ENCODE measurements around the gene RYR2.

DNA sequence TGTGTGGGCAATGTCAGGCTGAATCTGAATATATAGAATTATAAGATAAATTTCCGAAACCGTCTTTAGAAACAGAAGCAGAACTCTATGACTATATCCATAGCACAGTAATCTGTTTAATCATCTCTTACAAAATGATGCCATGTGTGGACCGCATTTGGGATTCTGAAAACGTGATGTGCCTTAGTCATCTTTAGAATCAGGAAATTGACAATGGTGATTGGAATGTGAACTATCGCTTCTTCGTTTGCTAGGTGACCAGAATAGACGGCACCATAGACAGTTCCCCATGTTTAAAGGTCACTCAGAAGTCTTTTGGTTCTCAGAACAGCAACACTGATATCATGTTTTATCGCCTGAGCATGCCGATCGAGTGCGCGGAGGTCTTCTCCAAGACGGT lies 548.4 kb downstream of the RYR2 start:
- TF ChIP-seq, protein P1, sequence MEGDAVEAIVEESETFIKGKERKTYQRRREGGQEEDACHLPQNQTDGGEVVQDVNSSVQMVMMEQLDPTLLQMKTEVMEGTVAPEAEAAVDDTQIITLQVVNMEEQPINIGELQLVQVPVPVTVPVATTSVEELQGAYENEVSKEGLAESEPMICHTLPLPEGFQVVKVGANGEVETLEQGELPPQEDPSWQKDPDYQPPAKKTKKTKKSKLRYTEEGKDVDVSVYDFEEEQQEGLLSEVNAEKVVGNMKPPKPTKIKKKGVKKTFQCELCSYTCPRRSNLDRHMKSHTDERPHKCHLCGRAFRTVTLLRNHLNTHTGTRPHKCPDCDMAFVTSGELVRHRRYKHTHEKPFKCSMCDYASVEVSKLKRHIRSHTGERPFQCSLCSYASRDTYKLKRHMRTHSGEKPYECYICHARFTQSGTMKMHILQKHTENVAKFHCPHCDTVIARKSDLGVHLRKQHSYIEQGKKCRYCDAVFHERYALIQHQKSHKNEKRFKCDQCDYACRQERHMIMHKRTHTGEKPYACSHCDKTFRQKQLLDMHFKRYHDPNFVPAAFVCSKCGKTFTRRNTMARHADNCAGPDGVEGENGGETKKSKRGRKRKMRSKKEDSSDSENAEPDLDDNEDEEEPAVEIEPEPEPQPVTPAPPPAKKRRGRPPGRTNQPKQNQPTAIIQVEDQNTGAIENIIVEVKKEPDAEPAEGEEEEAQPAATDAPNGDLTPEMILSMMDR (IDR thresholded peaks at IDR 0.05), result no peak
- TF ChIP-seq POLR2A (IDR thresholded peaks at IDR 0.05), result no peak
